22Rv1 (cell line): Measurements from ENCODE around the gene MSI1.

Experiments
- H3K27ac ChIP-seq: fragments of 450-650 bp; 2 replicates; pipeline ENCODE4 v1.5.1; 2017
- ZFX ChIP-seq: fragments of 450-650 bp; IDR thresholded peaks from 2 replicates; pipeline ENCODE4 v1.6.1; 2017; ENCODE audit warnings: antibody characterized with exemption, borderline replicate concordance
- TF ChIP-seq, protein P1 (sequence below): fragments of 450-650 bp; IDR thresholded peaks from 2 replicates; pipeline ENCODE4 v1.5.1; 2017; ENCODE audit warnings: mild to moderate bottlenecking

Gene MSI1

GRCh38 chr12:120328228-120328627 is 40.7 kb downstream of the MSI1 start:
- TF ChIP-seq, protein P1, sequence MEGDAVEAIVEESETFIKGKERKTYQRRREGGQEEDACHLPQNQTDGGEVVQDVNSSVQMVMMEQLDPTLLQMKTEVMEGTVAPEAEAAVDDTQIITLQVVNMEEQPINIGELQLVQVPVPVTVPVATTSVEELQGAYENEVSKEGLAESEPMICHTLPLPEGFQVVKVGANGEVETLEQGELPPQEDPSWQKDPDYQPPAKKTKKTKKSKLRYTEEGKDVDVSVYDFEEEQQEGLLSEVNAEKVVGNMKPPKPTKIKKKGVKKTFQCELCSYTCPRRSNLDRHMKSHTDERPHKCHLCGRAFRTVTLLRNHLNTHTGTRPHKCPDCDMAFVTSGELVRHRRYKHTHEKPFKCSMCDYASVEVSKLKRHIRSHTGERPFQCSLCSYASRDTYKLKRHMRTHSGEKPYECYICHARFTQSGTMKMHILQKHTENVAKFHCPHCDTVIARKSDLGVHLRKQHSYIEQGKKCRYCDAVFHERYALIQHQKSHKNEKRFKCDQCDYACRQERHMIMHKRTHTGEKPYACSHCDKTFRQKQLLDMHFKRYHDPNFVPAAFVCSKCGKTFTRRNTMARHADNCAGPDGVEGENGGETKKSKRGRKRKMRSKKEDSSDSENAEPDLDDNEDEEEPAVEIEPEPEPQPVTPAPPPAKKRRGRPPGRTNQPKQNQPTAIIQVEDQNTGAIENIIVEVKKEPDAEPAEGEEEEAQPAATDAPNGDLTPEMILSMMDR, result no peak
- no peak for TF ChIP-seq ZFX
- no peak overlapping the region for H3K27ac ChIP-seq

- no peak within 1 kb of the TSS for H3K27ac ChIP-seq
- no peak for TF ChIP-seq ZFX
- TF ChIP-seq, protein P1, result no peak
These were observed 41.4 kb downstream of the MSI1 start, which contains the start of gene PLA2G1B for GRCh38 chr12:120327593-120327992. TSS of gene PLA2G1B (minus strand) at chr12:120327779. CDS start at chr12:120327753, 26 bp downstream.

- H3K27ac ChIP-seq, result no peak overlapping the region
These were observed 44.0 kb downstream of the MSI1 start for GRCh38 chr12:120324841-120325417.

DNA sequence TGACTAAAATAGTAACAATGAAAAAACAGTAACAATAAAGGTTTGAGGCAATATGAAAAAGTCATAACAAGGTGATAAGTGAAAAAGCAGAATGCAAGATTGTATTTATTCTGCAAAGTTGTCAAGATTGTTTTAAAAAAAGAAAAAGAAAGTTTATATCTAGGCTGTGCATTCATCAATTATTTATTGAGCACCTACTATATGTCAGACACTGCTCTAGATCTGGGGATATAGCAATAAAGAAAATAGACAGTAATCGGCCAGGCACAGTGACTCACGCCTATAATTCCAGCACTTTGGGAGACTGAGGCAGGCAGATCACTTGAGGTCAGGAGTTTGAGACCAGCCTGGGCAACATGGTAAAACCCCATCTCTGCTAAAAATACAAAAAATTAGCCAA is 45.2 kb downstream of the MSI1 start:
- no peak for TF ChIP-seq ZFX
- H3K27ac ChIP-seq, result no peak overlapping the region

More at GRCh38 chr12:120324841-120325417, 44.0 kb downstream of the MSI1 start:
- no peak for TF ChIP-seq ZFX
- TF ChIP-seq, protein P1, result no peak

- TF ChIP-seq ZFX, result no peak
- TF ChIP-seq, protein P1, result no peak
- H3K27ac ChIP-seq, result peak overlapping the region; percentile 94
These were observed 47.4 kb downstream of the MSI1 start for GRCh38 chr12:120321382-120322202.

DNA sequence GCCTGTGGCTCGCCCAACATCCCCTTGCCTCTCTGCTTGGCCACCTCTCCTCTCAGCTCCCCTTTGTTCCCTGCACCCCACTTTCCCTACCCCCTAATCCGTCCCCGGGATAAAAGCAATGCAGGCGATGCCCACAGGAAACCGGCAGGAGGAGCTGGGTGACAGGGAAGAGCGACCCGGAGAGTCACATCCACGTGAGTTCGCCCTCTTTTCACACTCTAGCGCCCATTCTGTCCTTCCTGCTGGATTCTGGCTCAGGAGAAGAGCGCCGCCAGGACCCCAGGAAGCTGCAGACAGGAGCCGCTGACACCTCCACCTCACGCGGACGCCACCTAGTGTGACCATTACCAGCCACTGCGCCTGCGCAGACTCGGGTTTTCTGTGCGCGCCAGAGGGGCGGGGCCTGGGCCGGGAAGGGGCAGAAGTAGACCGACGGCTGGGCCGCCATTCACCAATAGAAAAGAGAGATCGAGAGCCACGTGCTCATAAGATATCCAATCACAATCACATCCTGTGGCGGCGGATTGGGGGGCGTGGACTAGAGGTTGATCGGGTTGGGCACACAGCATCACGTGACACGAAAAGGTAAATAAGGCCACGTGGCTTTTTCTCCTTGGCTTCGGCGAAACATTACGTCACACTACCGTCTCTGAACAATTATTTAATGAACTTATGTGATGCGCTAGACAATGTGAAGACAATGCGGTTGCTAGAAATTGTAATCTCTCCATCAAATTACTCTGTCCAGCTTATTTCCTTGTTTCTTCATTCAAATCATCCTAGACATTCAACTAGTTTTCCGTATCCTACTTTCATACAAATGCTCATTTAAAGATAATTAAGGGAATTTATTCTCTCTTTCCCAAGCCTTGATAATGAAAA is 51.5 kb downstream of the MSI1 start:
- TF ChIP-seq, protein P1, result peak; percentile 84
- no peak for TF ChIP-seq ZFX
- H3K27ac ChIP-seq, result peak overlapping the region; percentile 78

- TF ChIP-seq, protein P1, result no peak
- TF ChIP-seq ZFX, result no peak
- peak overlapping the region; percentile 78 for H3K27ac ChIP-seq
These were observed 52.2 kb downstream of the MSI1 start for GRCh38 chr12:120316798-120317223.
